Measurements from ENCODE around the gene CDPF1. TPM values are rescaled to one million over a fixed set of nuclear protein-coding genes. Genes with fewer than 3 reads are reported as not detected.

CDPF1 gene
- total RNA-seq, 1 donor from 2014 or later, result 11.1 TPM

- no peaks in the 10 kb centered on the region for H3K36me3 Mint-ChIP-seq (ENCODE audit: low read depth)
- H3K4me1 Mint-ChIP-seq, result peaks cover 25% of the 10 kb centered on the region
- H3K9me3 Mint-ChIP-seq, result no peaks in the 10 kb centered on the region
- peak overlapping the region; percentile 38 for H3K4me3 Mint-ChIP-seq
- no peak overlapping the region for H3K27ac Mint-ChIP-seq (ENCODE audit: unreplicated experiment)
- TF ChIP-seq CTCF (conservative IDR thresholded peaks at IDR 0.05), result no peak
- H3K27me3 Mint-ChIP-seq (ENCODE audit: low read depth), result no peaks in the 10 kb centered on the region
- DNase-seq (ENCODE audit: low read depth, low spot score), result no peak
Measured at GRCh38 chr22:46247443-46247975, 2.6 kb downstream of the CDPF1 start.

- peaks cover 16% of the 10 kb centered on the region for H3K4me1 Mint-ChIP-seq
- peak overlapping the region; percentile 11 for H3K4me3 Mint-ChIP-seq
- H3K27ac Mint-ChIP-seq (ENCODE audit: unreplicated experiment), result peak overlapping the region; percentile 50
- H3K27me3 Mint-ChIP-seq (ENCODE audit: low read depth), result no peaks in the 10 kb centered on the region
- DNase-seq (ENCODE audit: low read depth, low spot score), result no peak
- H3K36me3 Mint-ChIP-seq (ENCODE audit: low read depth), result no peaks in the 10 kb centered on the region
- H3K9me3 Mint-ChIP-seq, result no peaks in the 10 kb centered on the region
- TF ChIP-seq CTCF (conservative IDR thresholded peaks at IDR 0.05), result no peak
Measured at GRCh38 chr22:46246178-46246577, 3.9 kb downstream of the CDPF1 start.

- H3K9me3 Mint-ChIP-seq, result no peaks in the 10 kb centered on the region
- no peaks in the 10 kb centered on the region for H3K36me3 Mint-ChIP-seq (ENCODE audit: low read depth)
- H3K4me1 Mint-ChIP-seq, result peaks cover 14% of the 10 kb centered on the region
- no peak for TF ChIP-seq CTCF (conservative IDR thresholded peaks at IDR 0.05)
- H3K4me3 Mint-ChIP-seq, result peak overlapping the region; percentile 11
- H3K27me3 Mint-ChIP-seq (ENCODE audit: low read depth), result no peaks in the 10 kb centered on the region
- no peak for DNase-seq (ENCODE audit: low read depth, low spot score)
- no peak overlapping the region for H3K27ac Mint-ChIP-seq (ENCODE audit: unreplicated experiment)
Measured at GRCh38 chr22:46245511-46245910, 4.6 kb downstream of the CDPF1 start.

GRCh38 chr22:46244771-46245170, 5.3 kb downstream of the CDPF1 start:
- H3K36me3 Mint-ChIP-seq (ENCODE audit: low read depth), result no peaks in the 10 kb centered on the region
- no peak for TF ChIP-seq CTCF (conservative IDR thresholded peaks at IDR 0.05)

GRCh38 chr22:46242076-46242475, 8.0 kb downstream of the CDPF1 start:
- Mint-ChIP-seq H3K4me1 (peaks cover 4% of the 10 kb centered on the region), H3K36me3 (ENCODE audit: low read depth) (no peaks in the 10 kb centered on the region), H3K27ac (ENCODE audit: unreplicated experiment) (no peak overlapping the region), H3K27me3 (ENCODE audit: low read depth) (no peaks in the 10 kb centered on the region), H3K9me3 (no peaks in the 10 kb centered on the region), H3K4me3 (no peak overlapping the region)
- no peak for DNase-seq (ENCODE audit: low read depth, low spot score)
- no peak for TF ChIP-seq CTCF (conservative IDR thresholded peaks at IDR 0.05)

More at GRCh38 chr22:46244771-46245170, 5.3 kb downstream of the CDPF1 start:
- Mint-ChIP-seq H3K9me3 (no peaks in the 10 kb centered on the region), H3K4me1 (peaks cover 14% of the 10 kb centered on the region), H3K27me3 (ENCODE audit: low read depth) (no peaks in the 10 kb centered on the region), H3K27ac (ENCODE audit: unreplicated experiment) (no peak overlapping the region), H3K4me3 (no peak overlapping the region)
- no peak for DNase-seq (ENCODE audit: low read depth, low spot score)
